Panc1 (cell line): ENCODE data around the gene LIPH. TPM values are rescaled to one million over a fixed set of nuclear protein-coding genes. Genes with fewer than 3 reads are reported as not detected.

Experiments
- ATAC-seq: fragments of 200-7000 bp; cut with Tn5 transposase; 2 replicates; pipeline ENCODE4 v1.9.1; 2020; ENCODE audit warnings: mild to moderate bottlenecking, moderate library complexity
- BruUV-seq: library from RNA; stranded (reverse); fragments of 400-500 nt; replicated peaks from 2 replicates; lab custom pipeline; 2021; lab: Mats Ljungman, UMichigan
- CTCF ChIA-PET: fragments of 300-600 bp; sonication (Branson Sonifier 250); formaldehyde crosslinking; loops from one replicate; lab custom pipeline; 2022; ENCODE audit warnings: antibody characterized with exemption; lab: Charles Lee
- POLR2A ChIA-PET: fragments of 300-600 bp; sonication (Branson Sonifier 250); formaldehyde crosslinking; loops from one replicate; lab custom pipeline; 2022; ENCODE audit warnings: antibody characterized with exemption; lab: Charles Lee
- DNase-seq: peaks from one replicate; pipeline ENCODE4 v3.0.0-alpha.2; 2010; ENCODE audit warnings: low read depth, low spot score
- H3K27ac ChIP-seq: 2 replicates; pipeline ENCODE4 v1.5.1; 2011; ENCODE audit warnings: mild to moderate bottlenecking, low read length, inconsistent platforms
- H3K27me3 ChIP-seq: fragments of 200-500 bp; sonication (Bioruptor generic); 2 replicates; pipeline ENCODE4 v1.6.0; 2014; ENCODE audit warnings: low read length, inconsistent platforms; ENCODE audit not compliant: control insufficient read depth, insufficient read depth
- H3K36me3 ChIP-seq: fragments of 200-500 bp; sonication (Bioruptor generic); 2 replicates; pipeline ENCODE4 v1.5.1; 2014; ENCODE audit warnings: inconsistent platforms, mild to moderate bottlenecking, low read length, moderate library complexity; ENCODE audit not compliant: control insufficient read depth, insufficient read depth
- H3K4me1 ChIP-seq: 2 replicates; pipeline ENCODE4 v1.5.1; 2011; ENCODE audit warnings: inconsistent platforms, mild to moderate bottlenecking, low read length, moderate library complexity; ENCODE audit not compliant: control insufficient read depth, insufficient read depth
- H3K4me3 ChIP-seq, 2 experiments: 2 replicates each; pipeline ENCODE4 v1.5.1; 2011 to 2012; ENCODE audit warnings: low read depth in 2 of 2, low read length in 2 of 2, mild to moderate bottlenecking in 2 of 2, inconsistent platforms in 1 of 2, moderate library complexity in 1 of 2
- H3K9me3 ChIP-seq: fragments of 200-500 bp; sonication (Bioruptor generic); 2 replicates; pipeline ENCODE4 v1.5.1; 2014; ENCODE audit warnings: low read depth, mild to moderate bottlenecking, inconsistent platforms, low read length, moderate library complexity; ENCODE audit not compliant: control insufficient read depth, insufficient read depth
- CTCF ChIP-seq: fragments of 450-650 bp; IDR thresholded peaks from 2 replicates; pipeline ENCODE4 v1.5.1; 2017; ENCODE audit warnings: mild to moderate bottlenecking
- POLR2AphosphoS5 ChIP-seq: IDR thresholded peaks from 2 replicates; pipeline ENCODE4 v1.6.1; 2012; ENCODE audit warnings: mild to moderate bottlenecking, low read depth, low read length, moderate library complexity
- SIN3A ChIP-seq: IDR thresholded peaks from 2 replicates; pipeline ENCODE4 v1.6.1; 2012; ENCODE audit warnings: low read depth, mild to moderate bottlenecking, low read length, moderate library complexity, borderline replicate concordance; ENCODE audit not compliant: insufficient read depth
- TCF7L2 ChIP-seq: IDR thresholded peaks from 2 replicates; pipeline ENCODE4 v1.6.1; 2011; ENCODE audit warnings: mild to moderate bottlenecking, low read depth, low read length, inconsistent platforms
- in situ Hi-C: cut with HindIII; loops from 2 replicates; pipeline ENCODE4 v1.10.0; 2016; ENCODE audit warnings: low sequenced_read_pairs, low pct_unique_long_range_greater_than_20kb
- intact Hi-C: fragments of 100-400 bp; cut with micrococcal nuclease; formaldehyde crosslinking; loops from one replicate; pipeline ENCODE4 v1.10.0; 2022; ENCODE audit not compliant: unreplicated experiment
- total RNA-seq: library from RNA; stranded (reverse); gene quantifications from one replicate; pipeline ENCODE4 v1.2.1, GENCODE V29; 2021; ENCODE audit not compliant: unreplicated experiment
- TF ChIP-seq, protein P1 (sequence below), 2 experiments: IDR thresholded peaks; 2 replicates each; pipeline ENCODE4 v1.6.1; 2011 to 2012; ENCODE audit warnings: low read depth in 2 of 2, control low read depth in 1 of 2, low read length in 1 of 2, mild to moderate bottlenecking in 1 of 2, moderate library complexity in 1 of 2; ENCODE audit not compliant: insufficient read depth in 1 of 2

The LIPH gene
- total RNA-seq, 1 experiment from 2014 or later: 19.9 TPM

DNA sequence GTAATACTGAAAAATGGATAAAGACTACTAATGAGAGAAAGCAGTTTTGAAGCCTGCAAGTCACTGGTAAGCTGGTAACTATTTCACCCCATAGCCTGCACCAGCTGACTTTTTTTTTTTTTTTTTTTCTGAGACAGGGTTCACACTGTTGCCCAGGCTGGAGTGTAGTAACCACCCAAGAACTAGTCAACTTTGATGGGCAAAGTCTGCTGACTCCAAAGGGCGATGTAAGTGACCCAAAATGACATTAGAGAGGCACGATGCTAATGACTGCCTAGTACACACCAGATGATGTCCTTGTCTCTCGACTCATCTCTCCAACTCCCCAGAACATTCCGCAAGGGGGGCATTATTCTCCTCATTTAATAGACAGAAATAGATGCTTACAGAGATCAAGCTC is 40.7 kb downstream of the LIPH start:
- in situ Hi-C loops: no loop called here
- POLR2A ChIA-PET: no interaction called here
- no peaks in the 10 kb centered on the region for H3K36me3 ChIP-seq
- H3K27ac ChIP-seq: no peak overlapping the region
- CTCF ChIA-PET: no interaction called here
- no peak overlapping the region for H3K4me3 ChIP-seq
- ATAC-seq: no peak
- H3K27me3 ChIP-seq: no peaks in the 10 kb centered on the region
- TF ChIP-seq CTCF (no peak), SIN3A (no peak), POLR2AphosphoS5 (no peak), TCF7L2 (no peak)
- TF ChIP-seq, protein P1, sequence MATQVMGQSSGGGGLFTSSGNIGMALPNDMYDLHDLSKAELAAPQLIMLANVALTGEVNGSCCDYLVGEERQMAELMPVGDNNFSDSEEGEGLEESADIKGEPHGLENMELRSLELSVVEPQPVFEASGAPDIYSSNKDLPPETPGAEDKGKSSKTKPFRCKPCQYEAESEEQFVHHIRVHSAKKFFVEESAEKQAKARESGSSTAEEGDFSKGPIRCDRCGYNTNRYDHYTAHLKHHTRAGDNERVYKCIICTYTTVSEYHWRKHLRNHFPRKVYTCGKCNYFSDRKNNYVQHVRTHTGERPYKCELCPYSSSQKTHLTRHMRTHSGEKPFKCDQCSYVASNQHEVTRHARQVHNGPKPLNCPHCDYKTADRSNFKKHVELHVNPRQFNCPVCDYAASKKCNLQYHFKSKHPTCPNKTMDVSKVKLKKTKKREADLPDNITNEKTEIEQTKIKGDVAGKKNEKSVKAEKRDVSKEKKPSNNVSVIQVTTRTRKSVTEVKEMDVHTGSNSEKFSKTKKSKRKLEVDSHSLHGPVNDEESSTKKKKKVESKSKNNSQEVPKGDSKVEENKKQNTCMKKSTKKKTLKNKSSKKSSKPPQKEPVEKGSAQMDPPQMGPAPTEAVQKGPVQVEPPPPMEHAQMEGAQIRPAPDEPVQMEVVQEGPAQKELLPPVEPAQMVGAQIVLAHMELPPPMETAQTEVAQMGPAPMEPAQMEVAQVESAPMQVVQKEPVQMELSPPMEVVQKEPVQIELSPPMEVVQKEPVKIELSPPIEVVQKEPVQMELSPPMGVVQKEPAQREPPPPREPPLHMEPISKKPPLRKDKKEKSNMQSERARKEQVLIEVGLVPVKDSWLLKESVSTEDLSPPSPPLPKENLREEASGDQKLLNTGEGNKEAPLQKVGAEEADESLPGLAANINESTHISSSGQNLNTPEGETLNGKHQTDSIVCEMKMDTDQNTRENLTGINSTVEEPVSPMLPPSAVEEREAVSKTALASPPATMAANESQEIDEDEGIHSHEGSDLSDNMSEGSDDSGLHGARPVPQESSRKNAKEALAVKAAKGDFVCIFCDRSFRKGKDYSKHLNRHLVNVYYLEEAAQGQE (IDR thresholded peaks at IDR 0.05; ENCODE audit: insufficient read depth in 1 of 2, low read depth in 2 of 2, low read length in 1 of 2): no peak
- intact Hi-C loops: no loop called here
- DNase-seq: no peak
- no peaks in the 10 kb centered on the region for H3K4me1 ChIP-seq
- no peaks in the 10 kb centered on the region for H3K9me3 ChIP-seq
- BruUV-seq: no TSS peak

DNA sequence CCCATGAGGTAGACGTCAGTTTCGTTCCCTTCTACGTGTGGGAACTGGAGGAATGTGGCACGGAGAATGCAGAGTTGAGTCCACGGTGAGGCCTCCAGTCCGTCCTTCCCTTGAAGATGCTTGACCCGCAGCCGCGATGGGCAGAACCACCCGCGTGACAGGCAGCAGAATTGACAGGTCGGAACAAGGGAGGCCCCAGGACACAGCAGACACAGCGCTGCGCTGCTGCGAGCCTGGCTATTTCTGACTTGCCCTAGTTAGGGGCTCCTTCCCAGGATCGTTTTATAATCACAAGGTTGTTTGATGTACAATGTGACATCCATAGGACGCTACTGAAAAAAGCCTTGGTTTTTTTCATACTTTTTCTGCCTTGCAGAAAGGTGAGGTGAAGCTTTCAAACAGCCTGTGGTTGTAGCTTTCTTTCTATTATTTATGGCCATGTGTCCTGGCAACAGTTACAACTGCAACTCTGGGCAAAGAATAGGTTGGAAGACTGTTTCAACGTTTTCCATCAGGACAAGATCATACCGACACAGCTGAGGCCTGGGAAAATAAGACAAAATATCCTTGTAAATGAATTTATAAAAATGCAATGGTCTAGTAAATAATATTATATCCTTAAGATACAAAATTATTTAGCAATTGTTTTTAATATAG is 43.9 kb downstream of the LIPH start:
- Histone ChIP-seq H3K27me3 (no peaks in the 10 kb centered on the region), H3K4me3 (no peak overlapping the region), H3K4me1 (no peaks in the 10 kb centered on the region), H3K27ac (no peak overlapping the region), H3K36me3 (no peaks in the 10 kb centered on the region), H3K9me3 (no peaks in the 10 kb centered on the region)
- POLR2A ChIA-PET: interaction anchor here (0.7 kb wide), 1 partner anchor 12 kb away, joined by 3 read pairs; no protein-coding TSS in a partner anchor
- intact Hi-C loops (no loop called here), in situ Hi-C loops (no loop called here)
- ATAC-seq (no peak), DNase-seq (no peak)
- BruUV-seq: TSS peak; percentile 75
- CTCF ChIA-PET: no interaction called here
- TF ChIP-seq TCF7L2 (no peak), POLR2AphosphoS5 (no peak), CTCF (no peak), SIN3A (no peak)
- TF ChIP-seq, protein P1 (IDR thresholded peaks at IDR 0.05; ENCODE audit: insufficient read depth in 1 of 2, low read depth in 2 of 2, low read length in 1 of 2): no peak
